Stimulated activated naive B cell treated with anti-CD40 and anti-IgM and Interleukin-4, amounts not matched to agents 10 μg/mL and 1 μg/mL and 100 μg/mL, for 72 hours (primary cell): Measurements from ENCODE around the gene ATF5.
A peak's percentile ranks its signal among the peaks of the same experiment; 100 is the strongest.

Experiments used
- ATAC-seq, 2 donors: fragments of 150-1000 bp; cut with Tn5 transposase; replicated peaks; 2 replicates each; pipeline ENCODE4 v1.10.0; 2021; ENCODE audit warnings: moderate library complexity in 1 of 2
- DNase-seq: peaks from one replicate; pipeline ENCODE4 v3.0.0; 2021
- H3K27ac Mint-ChIP-seq: one replicate; pipeline ENCODE4 v1.8.0; 2022; ENCODE audit warnings: mild to moderate bottlenecking, mixed read lengths
- H3K27me3 Mint-ChIP-seq, 2 donors: one replicate each; pipeline ENCODE4 v1.8.0; 2022; ENCODE audit warnings: mixed read lengths in 2 of 2
- H3K36me3 Mint-ChIP-seq, 2 donors: one replicate each; pipeline ENCODE4 v1.8.0; 2022; ENCODE audit warnings: mixed read lengths in 2 of 2, mild to moderate bottlenecking in 1 of 2
- H3K4me1 Mint-ChIP-seq, 2 donors: one replicate each; pipeline ENCODE4 v1.8.0; 2022; ENCODE audit warnings: mixed read lengths in 2 of 2, mild to moderate bottlenecking in 1 of 2
- H3K4me3 Mint-ChIP-seq, 2 donors: one replicate each; pipeline ENCODE4 v1.8.0; 2022; ENCODE audit warnings: mild to moderate bottlenecking in 2 of 2, mixed read lengths in 2 of 2, moderate library complexity in 1 of 2
- H3K9me3 Mint-ChIP-seq, 2 donors: one replicate each; pipeline ENCODE4 v1.8.0; 2022; ENCODE audit warnings: mixed read lengths in 2 of 2, mild to moderate bottlenecking in 1 of 2

ATF5 gene

GRCh38 chr19:49907745-49908446, 21.1 kb upstream of the ATF5 start:
- Mint-ChIP-seq H3K4me1 (peaks cover 67 to 95% of the 10 kb centered on the region in 2 donors), H3K36me3 (peaks cover 61 to 69% of the 10 kb centered on the region in 2 donors), H3K4me3 (peak overlapping the region; percentile 39 to 50), H3K27ac (peak overlapping the region; percentile 94), H3K27me3 (no peaks in the 10 kb centered on the region), H3K9me3 (peaks cover 0 to 3% of the 10 kb centered on the region in 2 donors)
- DNase-seq (no peak), ATAC-seq (peak; percentile 3 to 9)

DNA sequence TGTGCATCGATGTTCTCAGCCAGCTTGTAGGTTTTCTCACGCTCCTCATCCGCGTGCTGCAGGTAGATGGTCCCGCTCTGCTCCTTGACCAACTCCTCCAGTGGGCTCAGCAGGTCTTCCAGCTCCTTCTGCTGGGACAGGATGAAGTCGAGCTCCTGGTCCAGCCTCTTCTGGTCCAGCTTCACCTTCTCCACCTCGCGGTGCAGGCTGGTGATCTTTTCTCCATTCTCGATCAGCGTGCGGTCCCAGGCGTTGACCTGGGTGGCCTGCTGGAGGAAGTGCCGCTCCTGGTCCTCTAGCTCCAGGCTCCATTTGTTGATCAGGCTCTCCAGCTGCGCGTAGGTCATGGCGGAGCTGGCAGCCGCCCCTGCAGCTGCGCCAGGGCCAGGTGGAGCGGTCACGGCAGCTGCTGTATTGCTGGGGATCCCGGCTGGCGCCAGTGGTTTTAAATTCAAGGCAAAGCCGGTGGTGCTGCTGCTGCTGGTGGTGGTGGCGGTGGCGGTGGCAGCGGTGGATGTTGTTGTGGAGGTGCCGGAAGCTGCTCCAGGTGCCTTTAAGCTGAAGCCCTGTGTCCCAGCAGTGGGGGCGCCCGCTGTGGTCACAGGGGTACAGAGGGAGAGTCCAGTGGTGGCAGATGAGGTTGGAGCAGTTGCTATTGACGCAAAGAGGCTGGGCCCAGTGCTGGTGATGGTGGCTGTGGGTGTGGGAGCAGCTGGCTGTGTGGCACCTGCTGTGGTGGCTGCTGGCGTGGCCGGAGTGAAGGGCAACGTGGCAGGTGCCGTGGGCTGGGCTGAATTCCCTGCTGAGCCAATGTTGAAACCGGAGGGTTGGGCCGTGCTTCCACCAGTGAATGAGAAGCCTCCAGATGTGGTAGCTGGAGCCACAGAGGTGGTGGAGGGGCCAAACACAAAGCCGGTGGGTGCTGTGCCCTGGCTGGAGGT, 20.3 kb upstream of the ATF5 start:
- ATAC-seq = no peak
- Mint-ChIP-seq H3K4me3 (peak overlapping the region; percentile 39 to 50), H3K9me3 (peaks cover 0 to 4% of the 10 kb centered on the region in 2 donors), H3K27me3 (no peaks in the 10 kb centered on the region), H3K4me1 (peaks cover 70 to 95% of the 10 kb centered on the region in 2 donors), H3K36me3 (peaks cover 69 to 77% of the 10 kb centered on the region in 2 donors), H3K27ac (peak overlapping the region; percentile 71)
- DNase-seq = no peak

- ATAC-seq (no peak), DNase-seq (no peak)
- no peaks in the 10 kb centered on the region for H3K27me3 Mint-ChIP-seq
- H3K36me3 Mint-ChIP-seq = peaks cover 80 to 90% of the 10 kb centered on the region in 2 donors
- H3K4me3 Mint-ChIP-seq = no peak overlapping the region
- H3K27ac Mint-ChIP-seq = peak overlapping the region; percentile 89
- H3K9me3 Mint-ChIP-seq = peaks cover 0 to 4% of the 10 kb centered on the region in 2 donors
- H3K4me1 Mint-ChIP-seq = peaks cover 78 to 100% of the 10 kb centered on the region in 2 donors
Measured at GRCh38 chr19:49910179-49910578, 18.8 kb upstream of the ATF5 start.

DNA sequence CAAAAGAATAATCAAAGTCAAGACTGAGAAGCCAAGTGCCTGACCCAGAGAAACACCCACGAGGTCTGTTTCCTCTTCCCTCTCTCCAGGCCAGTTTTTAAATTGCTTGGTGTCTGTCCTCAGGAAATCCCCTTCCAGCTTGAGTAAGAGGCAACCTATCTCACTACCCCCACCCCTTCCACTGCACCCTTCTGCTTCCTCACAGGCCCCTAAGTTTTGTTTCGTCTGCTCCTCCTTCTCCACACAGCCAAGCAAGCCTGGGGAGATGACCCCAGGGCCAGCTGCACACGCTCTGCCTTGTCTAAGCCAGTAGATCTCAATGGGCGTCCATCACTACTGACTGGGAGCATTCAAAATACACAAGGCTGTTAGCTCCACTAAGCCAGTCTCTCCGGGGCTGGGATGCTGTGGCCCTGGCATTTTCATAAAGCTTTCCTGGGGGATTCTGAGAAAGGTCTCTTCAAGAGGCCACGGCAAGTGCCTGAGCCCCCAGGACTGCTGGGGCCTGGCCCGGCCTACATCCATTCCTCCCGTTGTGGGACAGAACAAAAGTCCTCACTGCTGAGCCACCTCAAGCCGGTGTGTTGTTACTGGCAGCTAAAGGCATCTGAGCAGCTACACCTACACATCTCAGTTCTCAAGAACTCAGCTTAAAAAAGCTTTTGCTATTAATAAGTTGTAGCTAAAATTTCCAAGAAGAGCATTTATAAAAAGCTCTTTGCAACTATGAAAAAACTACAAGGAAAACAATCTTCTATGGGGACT, 17.4 kb upstream of the ATF5 start:
- ATAC-seq (peak; percentile 83 to 86), DNase-seq (peak; percentile 73)
- no peaks in the 10 kb centered on the region for H3K27me3 Mint-ChIP-seq
- peak overlapping the region; percentile 96 for H3K27ac Mint-ChIP-seq
- peaks cover 75 to 98% of the 10 kb centered on the region in 2 donors for H3K4me1 Mint-ChIP-seq
- peaks cover 77 to 86% of the 10 kb centered on the region in 2 donors for H3K36me3 Mint-ChIP-seq
- peaks cover 4 to 7% of the 10 kb centered on the region in 2 donors for H3K9me3 Mint-ChIP-seq
- peak overlapping the region; percentile 75 for H3K4me3 Mint-ChIP-seq

GRCh38 chr19:49912965-49913685, 15.9 kb upstream of the ATF5 start:
- no peak for ATAC-seq
- peaks cover 74 to 98% of the 10 kb centered on the region in 2 donors for H3K4me1 Mint-ChIP-seq
- H3K27me3 Mint-ChIP-seq = no peaks in the 10 kb centered on the region
- peak overlapping the region; percentile 57 to 75 for H3K4me3 Mint-ChIP-seq
- peak overlapping the region; percentile 96 for H3K27ac Mint-ChIP-seq
- peaks cover 74 to 84% of the 10 kb centered on the region in 2 donors for H3K36me3 Mint-ChIP-seq
- DNase-seq = no peak
- peaks cover 4 to 7% of the 10 kb centered on the region in 2 donors for H3K9me3 Mint-ChIP-seq

DNA sequence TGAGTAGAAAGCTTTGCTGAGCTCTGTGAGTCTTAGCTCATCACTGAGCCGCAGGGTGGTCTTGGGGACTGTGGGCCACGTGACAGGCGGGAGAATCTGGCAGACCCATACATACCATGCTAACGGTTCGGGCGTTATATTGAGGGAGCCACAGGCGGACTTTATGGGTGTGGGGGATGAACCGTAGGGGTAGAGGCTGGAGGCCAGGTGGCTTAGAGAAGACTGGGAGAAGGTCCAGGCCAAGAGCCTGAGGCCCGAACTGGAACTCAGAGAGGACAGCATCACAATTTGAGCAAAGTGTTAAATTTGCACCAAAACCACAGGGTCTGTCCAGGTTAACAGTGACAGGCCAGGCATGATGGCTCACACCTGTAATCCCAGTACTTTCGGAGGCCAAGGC, 15.3 kb upstream of the ATF5 start:
- DNase-seq (no peak), ATAC-seq (no peak)
- H3K27me3 Mint-ChIP-seq = no peaks in the 10 kb centered on the region
- H3K9me3 Mint-ChIP-seq = peaks cover 4 to 7% of the 10 kb centered on the region in 2 donors
- H3K4me1 Mint-ChIP-seq = peaks cover 73 to 98% of the 10 kb centered on the region in 2 donors
- H3K4me3 Mint-ChIP-seq = peak overlapping the region; percentile 72 to 75
- H3K36me3 Mint-ChIP-seq = peaks cover 71 to 84% of the 10 kb centered on the region in 2 donors
- peak overlapping the region; percentile 96 for H3K27ac Mint-ChIP-seq

- no peak for ATAC-seq
- no peak for DNase-seq
- Mint-ChIP-seq H3K4me1 (peaks cover 68 to 94% of the 10 kb centered on the region in 2 donors), H3K36me3 (peaks cover 68 to 78% of the 10 kb centered on the region in 2 donors), H3K9me3 (peaks cover 4 to 7% of the 10 kb centered on the region in 2 donors), H3K27me3 (no peaks in the 10 kb centered on the region), H3K27ac (peak overlapping the region; percentile 84), H3K4me3 (peak overlapping the region; percentile 25 to 67)
Measured at GRCh38 chr19:49915271-49915670, 13.7 kb upstream of the ATF5 start.

DNA sequence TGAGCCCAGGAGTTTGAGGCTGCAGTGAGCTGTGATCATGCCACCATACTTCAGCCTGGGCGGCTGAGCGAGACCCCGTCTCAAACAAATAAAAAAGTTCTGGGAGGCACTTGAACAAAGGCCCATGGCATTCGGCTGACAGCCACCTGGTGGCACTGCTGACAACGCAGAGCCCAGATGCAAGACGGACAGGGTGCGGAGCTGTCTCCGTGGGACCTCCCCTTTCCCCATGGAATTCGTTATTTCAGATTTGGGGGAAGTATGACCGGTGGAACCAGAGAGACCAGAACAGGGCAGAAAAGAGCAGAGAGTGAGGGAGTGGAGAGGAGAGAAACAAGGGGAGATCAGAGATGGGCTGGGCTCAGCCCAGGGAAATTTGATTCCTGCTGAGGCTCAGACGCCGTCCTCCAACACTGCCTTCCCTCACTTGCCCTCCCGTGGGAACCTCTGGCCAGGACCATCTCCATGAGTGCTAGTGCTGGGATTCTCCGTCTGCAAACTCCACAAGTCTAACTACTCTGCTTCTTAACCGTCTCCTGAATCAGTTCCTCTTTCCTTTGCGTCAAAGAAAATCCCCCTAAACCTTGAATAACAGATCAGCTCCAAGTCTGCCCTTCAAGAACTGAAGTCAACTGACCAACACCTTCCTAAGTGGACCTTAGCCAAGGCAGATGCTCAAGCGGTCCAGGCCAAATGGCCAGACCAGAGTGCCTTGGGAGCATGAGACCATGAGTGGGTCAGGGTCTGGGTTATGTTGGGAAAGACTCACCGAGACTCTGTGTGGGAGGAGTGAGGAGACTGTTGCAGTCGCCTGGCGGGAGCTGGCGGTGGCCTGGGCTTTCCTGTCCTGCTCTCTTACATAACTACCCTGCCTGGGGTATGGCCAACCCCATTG, 11.9 kb upstream of the ATF5 start:
- Mint-ChIP-seq H3K4me1 (peaks cover 72 to 94% of the 10 kb centered on the region in 2 donors), H3K4me3 (peak overlapping the region; percentile 45 to 69), H3K27me3 (no peaks in the 10 kb centered on the region), H3K36me3 (peaks cover 76 to 83% of the 10 kb centered on the region in 2 donors), H3K9me3 (peaks cover 4 to 7% of the 10 kb centered on the region in 2 donors), H3K27ac (peak overlapping the region; percentile 88)
- DNase-seq (no peak), ATAC-seq (peak; percentile 55 to 74)

DNA sequence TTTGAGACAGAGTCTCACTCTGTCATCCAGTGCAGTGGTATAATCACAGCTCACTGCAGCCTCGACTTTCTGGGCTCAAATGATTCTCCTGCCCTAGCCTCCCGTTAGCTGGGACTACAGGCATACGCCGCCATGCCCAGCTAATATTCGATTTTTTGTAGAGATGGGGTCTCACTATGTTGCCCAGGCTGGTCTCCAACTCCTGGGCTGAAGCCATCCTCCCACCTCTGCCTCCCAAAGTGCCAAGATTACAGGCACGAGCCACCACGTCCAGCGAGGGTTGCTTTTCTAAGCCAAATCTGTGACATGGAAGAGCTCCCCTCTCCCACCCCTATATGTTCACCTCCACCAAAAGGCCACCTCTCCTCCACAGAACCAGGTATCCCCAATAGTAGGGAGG, 10.9 kb upstream of the ATF5 start:
- Mint-ChIP-seq H3K4me1 (peaks cover 68 to 94% of the 10 kb centered on the region in 2 donors), H3K4me3 (peak overlapping the region; percentile 3 to 26), H3K9me3 (peaks cover 3 to 4% of the 10 kb centered on the region in 2 donors), H3K36me3 (peaks cover 71 to 84% of the 10 kb centered on the region in 2 donors), H3K27ac (peak overlapping the region; percentile 88), H3K27me3 (no peaks in the 10 kb centered on the region)
- no peak for DNase-seq
- no peak for ATAC-seq

DNA sequence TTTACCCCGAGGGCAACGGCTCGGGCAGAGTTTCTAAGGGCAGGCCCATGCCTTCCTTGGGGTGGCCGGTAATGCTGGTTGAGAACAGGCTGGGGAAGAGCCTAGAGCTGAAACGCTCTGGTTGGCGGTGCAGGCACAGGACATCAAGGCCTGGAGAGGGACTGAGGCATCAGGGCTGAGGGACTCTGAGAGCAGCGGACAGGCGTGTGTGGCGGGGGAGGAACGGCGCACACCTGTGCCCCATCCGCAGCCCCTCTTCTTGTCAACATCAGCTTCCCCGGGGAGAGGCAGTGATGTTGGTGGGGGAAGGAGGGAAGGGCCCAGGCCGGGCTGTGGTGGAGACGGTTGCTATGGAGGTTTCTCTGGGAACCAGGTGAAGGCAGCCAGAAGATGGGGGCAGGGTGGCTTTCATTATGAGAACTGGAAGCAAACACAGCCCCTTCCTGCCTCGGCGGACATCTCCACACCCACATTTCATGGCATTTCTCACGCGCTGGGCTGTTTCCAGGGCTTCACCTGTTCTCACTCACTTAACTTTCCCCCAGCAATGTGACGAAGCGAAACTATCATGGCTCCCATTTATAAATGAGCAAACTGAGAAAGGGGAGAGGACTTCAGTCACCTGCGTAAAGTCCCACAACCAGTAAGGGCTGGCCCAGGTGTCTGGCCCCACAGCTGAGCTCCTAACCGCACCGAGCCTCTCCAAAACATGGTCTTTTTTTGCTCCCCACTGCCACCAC, 8.2 kb upstream of the ATF5 start:
- ATAC-seq (no peak), DNase-seq (no peak)
- H3K4me1 Mint-ChIP-seq = peaks cover 63 to 93% of the 10 kb centered on the region in 2 donors
- no peaks in the 10 kb centered on the region for H3K9me3 Mint-ChIP-seq
- H3K4me3 Mint-ChIP-seq = peak overlapping the region in 1 of 2 donors; percentile 21
- H3K36me3 Mint-ChIP-seq = peaks cover 69 to 81% of the 10 kb centered on the region in 2 donors
- H3K27me3 Mint-ChIP-seq = no peaks in the 10 kb centered on the region
- peak overlapping the region; percentile 90 for H3K27ac Mint-ChIP-seq

GRCh38 chr19:49921871-49922795, 6.9 kb upstream of the ATF5 start:
- no peak for DNase-seq
- peak overlapping the region; percentile 56 to 73 for H3K4me3 Mint-ChIP-seq
- ATAC-seq = peak in 1 of 2 donors; percentile 25
- peak overlapping the region; percentile 90 for H3K27ac Mint-ChIP-seq
- H3K36me3 Mint-ChIP-seq = peaks cover 61 to 78% of the 10 kb centered on the region in 2 donors
- H3K9me3 Mint-ChIP-seq = no peaks in the 10 kb centered on the region
- H3K27me3 Mint-ChIP-seq = no peaks in the 10 kb centered on the region
- peaks cover 60 to 92% of the 10 kb centered on the region in 2 donors for H3K4me1 Mint-ChIP-seq
